DND-41 (cell line): ENCODE results near the gene PTPRE.

Experiments used
- ATAC-seq: fragments of 200-7000 bp; cut with Tn5 transposase; 3 replicates; pipeline ENCODE4 v1.9.1; 2021; ENCODE audit warnings: low read depth; ENCODE audit not compliant: insufficient read depth
- DNase-seq: peaks from one replicate; pipeline ENCODE4 v3.0.0-alpha.2; 2020
- H2AFZ ChIP-seq: 2 replicates; pipeline ENCODE4 v1.6.0; 2012; ENCODE audit warnings: low read depth, low read length
- H3K27ac ChIP-seq: 2 replicates; pipeline ENCODE4 v1.5.1; 2012; ENCODE audit warnings: low read length, inconsistent platforms
- H3K27me3 ChIP-seq: fragments of 200-600 bp; sonication (generic); 2 replicates; pipeline ENCODE4 v1.6.0; 2012; ENCODE audit warnings: low read length, mild to moderate bottlenecking, inconsistent platforms; ENCODE audit not compliant: insufficient read depth, poor library complexity
- H3K36me3 ChIP-seq: 2 replicates; pipeline ENCODE4 v1.5.1; 2012; ENCODE audit warnings: low read length, inconsistent platforms; ENCODE audit not compliant: insufficient read depth
- H3K4me1 ChIP-seq: 2 replicates; pipeline ENCODE4 v1.5.1; 2012; ENCODE audit warnings: mild to moderate bottlenecking, low read length; ENCODE audit not compliant: insufficient read depth
- H3K4me2 ChIP-seq: 2 replicates; pipeline ENCODE4 v1.6.0; 2012; ENCODE audit warnings: mild to moderate bottlenecking, moderate library complexity, low read length, inconsistent platforms; ENCODE audit not compliant: insufficient read depth
- H3K4me3 ChIP-seq, 2 experiments: fragments of 200-600 bp in 1 of 2; shearing (Covaris generic) in 1 of 2; 2 replicates each; pipeline ENCODE4 v1.5.1; 2012 to 2016; ENCODE audit warnings: inconsistent platforms in 2 of 2, low read length in 2 of 2, mild to moderate bottlenecking in 2 of 2, low read depth in 1 of 2, moderate library complexity in 1 of 2
- H3K79me2 ChIP-seq: 2 replicates; pipeline ENCODE4 v1.6.0; 2012; ENCODE audit warnings: low read length, inconsistent platforms; ENCODE audit not compliant: insufficient read depth
- H3K9ac ChIP-seq: 2 replicates; pipeline ENCODE4 v1.6.0; 2012; ENCODE audit warnings: low read depth, mild to moderate bottlenecking, inconsistent platforms, low read length, moderate library complexity
- H3K9me3 ChIP-seq: 2 replicates; pipeline ENCODE4 v1.5.1; 2012; ENCODE audit warnings: low read length, moderate library complexity, mild to moderate bottlenecking, inconsistent platforms; ENCODE audit not compliant: insufficient read depth, severe bottlenecking
- H4K20me1 ChIP-seq: 2 replicates; pipeline ENCODE4 v1.6.0; 2012; ENCODE audit warnings: low read length; ENCODE audit not compliant: insufficient read depth
- CTCF ChIP-seq: IDR thresholded peaks from 2 replicates; pipeline ENCODE4 v1.5.1; 2012; ENCODE audit warnings: borderline replicate concordance, low read length, moderate library complexity, mild to moderate bottlenecking; ENCODE audit not compliant: poor library complexity, severe bottlenecking; ENCODE audit errors: extremely low read depth
- EZH2 ChIP-seq: IDR thresholded peaks from 3 replicates; pipeline ENCODE4 v1.6.1; 2012; ENCODE audit warnings: borderline replicate concordance, low read depth, mild to moderate bottlenecking, moderate library complexity, low read length, inconsistent platforms; ENCODE audit not compliant: severe bottlenecking

The PTPRE gene

GRCh38 chr10:127928021-127928806 is 21.3 kb downstream of the PTPRE start:
- no peaks in the 10 kb centered on the region for H3K36me3 ChIP-seq
- no peaks in the 10 kb centered on the region for H3K9me3 ChIP-seq
- no peak overlapping the region for H3K9ac ChIP-seq
- H3K27me3 ChIP-seq = no peaks in the 10 kb centered on the region
- no peak overlapping the region for H3K27ac ChIP-seq
- TF ChIP-seq EZH2 (no peak), CTCF (no peak)
- ATAC-seq (no peak), DNase-seq (no peak)
- no peaks in the 10 kb centered on the region for H3K79me2 ChIP-seq
- no peak overlapping the region for H3K4me3 ChIP-seq
- H3K4me1 ChIP-seq = no peaks in the 10 kb centered on the region
- H2AFZ ChIP-seq = no peak overlapping the region
- H4K20me1 ChIP-seq = no peaks in the 10 kb centered on the region; the same call in 1 of the 2 replicates
- H3K4me2 ChIP-seq = no peak overlapping the region

- no peaks in the 10 kb centered on the region for H3K36me3 ChIP-seq
- no peaks in the 10 kb centered on the region for H3K4me1 ChIP-seq
- ATAC-seq = no peak
- no peak overlapping the region for H2AFZ ChIP-seq
- H3K27ac ChIP-seq = no peak overlapping the region
- no peak overlapping the region for H3K4me3 ChIP-seq
- no peaks in the 10 kb centered on the region for H3K9me3 ChIP-seq
- no peaks in the 10 kb centered on the region for H3K79me2 ChIP-seq
- H4K20me1 ChIP-seq = no peaks in the 10 kb centered on the region; the same call in 1 of the 2 replicates
- TF ChIP-seq EZH2 = no peak
- TF ChIP-seq CTCF = no peak
- H3K4me2 ChIP-seq = no peak overlapping the region
- DNase-seq = no peak
- H3K27me3 ChIP-seq = no peaks in the 10 kb centered on the region
- no peak overlapping the region for H3K9ac ChIP-seq
These were observed 25.8 kb downstream of the PTPRE start for GRCh38 chr10:127932521-127933270.

GRCh38 chr10:127933271-127933670 is 26.4 kb downstream of the PTPRE start:
- Histone ChIP-seq H3K79me2 (no peaks in the 10 kb centered on the region), H3K27ac (no peak overlapping the region), H3K4me1 (no peaks in the 10 kb centered on the region), H3K9ac (no peak overlapping the region), H3K4me3 (no peak overlapping the region), H3K4me2 (no peak overlapping the region), H3K36me3 (no peaks in the 10 kb centered on the region), H2AFZ (no peak overlapping the region), H4K20me1 (no peaks in the 10 kb centered on the region; the same call in 1 of the 2 replicates), H3K27me3 (no peaks in the 10 kb centered on the region), H3K9me3 (no peaks in the 10 kb centered on the region)
- ATAC-seq = no peak
- TF ChIP-seq EZH2 = no peak
- TF ChIP-seq CTCF = no peak
- no peak for DNase-seq
